Effector CD4-positive, alpha-beta T cell (primary cell): ENCODE results near the gene GON7.
"Not testable (repeated sequence)": the region's sequence is repeated elsewhere in the genome, so short reads cannot be mapped to it uniquely, and the experiment has no call there.

Experiments used
- DNase-seq: peaks from one replicate; pipeline ENCODE4 v3.0.0-alpha.2; 2020

The GON7 gene

DNA sequence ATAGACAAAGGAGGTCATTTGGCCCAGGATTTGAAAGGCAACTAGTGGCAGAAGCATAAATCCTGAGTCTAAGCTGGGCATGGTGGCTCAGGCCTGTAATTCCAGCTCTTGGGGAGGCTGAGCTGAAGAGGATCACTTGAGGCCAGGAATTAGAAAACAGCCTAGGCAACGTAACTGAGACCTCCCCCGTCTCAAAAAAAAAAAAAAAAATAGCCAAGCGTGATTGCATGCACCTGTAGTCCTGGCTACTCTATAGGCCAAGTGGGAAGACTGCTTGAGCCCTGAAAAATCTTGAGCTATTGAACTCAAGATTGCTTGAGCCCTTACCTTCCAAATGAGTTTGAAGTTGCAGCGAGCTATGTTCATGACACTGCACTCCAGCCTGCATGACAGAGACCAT is 7.8 kb downstream of the GON7 start:
- DNase-seq: no peak

- DNase-seq: no peak
Observed at GRCh38 chr14:93195316-93195999, 11.4 kb downstream of the GON7 start.

DNA sequence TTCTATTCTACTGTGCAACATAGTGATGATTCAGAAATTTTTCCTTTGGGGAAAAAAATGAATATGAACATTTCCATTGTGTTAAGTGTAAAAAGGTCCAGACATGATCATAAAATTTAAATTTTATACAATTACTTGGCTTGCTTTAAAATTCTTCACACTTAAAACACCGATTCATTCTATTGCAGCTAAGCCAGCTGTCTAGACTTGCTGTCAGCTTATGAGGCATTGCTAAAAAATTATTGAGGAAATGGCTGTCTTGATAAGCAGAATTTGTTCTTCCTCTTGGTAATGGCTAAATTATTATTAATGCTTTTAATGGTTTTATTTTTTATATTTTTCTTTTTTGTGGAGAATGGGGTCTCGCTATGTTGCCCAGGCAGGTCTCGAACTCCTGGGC is 19.9 kb downstream of the GON7 start:
- DNase-seq: no peak

DNA sequence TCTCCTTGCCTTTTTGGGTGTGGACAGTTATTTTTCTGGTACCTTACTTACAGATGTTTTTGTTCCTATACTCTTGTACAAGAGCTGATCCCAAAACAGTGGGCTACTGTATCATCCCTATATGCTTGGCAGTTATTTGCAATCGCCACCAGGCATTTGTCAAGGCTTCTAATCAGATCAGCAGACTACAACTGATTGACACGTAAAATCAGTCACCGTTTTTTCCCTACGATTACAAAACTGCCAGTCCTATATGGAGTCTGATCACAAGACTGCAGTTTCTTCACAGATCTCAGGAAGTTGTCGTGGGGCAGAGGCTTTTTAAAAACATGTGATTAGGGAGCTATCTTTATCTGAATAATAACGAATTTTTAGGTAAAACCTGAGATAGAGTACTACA is 20.4 kb downstream of the GON7 start:
- no peak for DNase-seq

DNA sequence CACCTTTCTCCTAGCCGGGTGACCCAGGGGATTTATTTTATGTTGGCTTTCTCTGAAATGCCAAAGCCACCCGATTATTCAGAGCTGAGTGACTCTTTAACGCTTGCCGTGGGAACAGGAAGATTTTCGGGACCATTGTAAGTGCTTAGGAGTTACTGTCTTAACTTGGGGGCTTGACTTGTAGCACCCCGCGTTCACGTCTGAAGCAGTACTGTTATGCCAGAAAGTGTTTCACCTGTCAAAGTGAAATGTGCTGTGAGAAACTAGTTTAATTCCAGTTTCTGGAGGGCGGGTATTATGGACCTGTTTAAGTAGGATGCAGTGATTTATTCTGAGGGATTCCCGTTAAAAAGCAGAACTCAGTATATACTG is 21.5 kb downstream of the GON7 start:
- DNase-seq: no peak

- DNase-seq: peak; percentile 89
Observed at GRCh38 chr14:93184391-93185348, 22.2 kb downstream of the GON7 start, which contains the start of the genes LYSET and MOAP1. Gene LYSET (plus strand): TSS chr14:93185317. CDS start chr14:93185406, 89 bp downstream. Gene MOAP1 (minus strand): TSS chr14:93184897. CDS start chr14:93184242, 655 bp downstream.

GRCh38 chr14:93183596-93184317 is 23.1 kb downstream of the GON7 start:
- no peak for DNase-seq

DNA sequence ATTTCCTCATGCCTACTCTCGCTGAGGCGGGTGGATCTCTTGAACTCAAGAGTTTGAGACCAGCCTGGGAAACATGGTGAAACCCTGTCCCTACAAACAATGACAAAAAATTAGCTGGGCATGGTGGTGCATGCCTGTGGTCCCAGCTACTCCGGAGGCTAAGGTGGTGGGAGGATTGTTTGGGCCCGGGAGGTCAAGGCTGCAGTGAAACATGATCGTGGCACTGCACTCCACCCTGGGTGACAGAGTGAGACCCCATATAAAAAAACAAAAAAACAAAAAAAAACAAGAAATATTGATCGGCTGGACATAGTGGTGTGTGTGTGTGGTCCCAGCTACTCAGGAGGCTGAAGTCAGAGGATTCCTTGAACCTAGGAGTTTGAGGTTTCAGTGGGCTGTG is 31.4 kb downstream of the GON7 start:
- DNase-seq: no peak

GRCh38 chr14:93174731-93175130 is 32.1 kb downstream of the GON7 start:
- DNase-seq: not testable (repeated sequence)

DNA sequence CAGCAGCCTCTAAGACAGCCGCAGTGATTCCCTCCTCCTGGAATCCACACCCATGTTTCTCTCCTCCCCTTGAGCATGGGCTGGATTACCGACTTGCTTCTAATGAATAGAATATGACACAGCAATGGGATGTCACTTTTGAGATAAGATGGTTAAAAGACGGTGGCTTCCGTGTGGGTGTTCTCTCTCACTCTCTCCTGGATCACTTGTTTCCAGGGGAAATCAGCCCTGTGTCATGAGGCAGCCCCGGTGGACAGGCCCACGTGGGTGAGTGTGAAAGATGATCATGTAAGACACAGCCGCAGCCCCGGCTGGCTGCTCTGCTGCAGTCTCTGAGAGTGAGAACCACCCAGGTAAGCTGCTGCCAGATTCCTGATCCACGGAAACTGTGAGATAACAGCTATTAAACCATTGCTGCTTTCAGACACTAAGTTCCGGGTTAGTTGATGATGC is 32.9 kb downstream of the GON7 start:
- no peak for DNase-seq

DNA sequence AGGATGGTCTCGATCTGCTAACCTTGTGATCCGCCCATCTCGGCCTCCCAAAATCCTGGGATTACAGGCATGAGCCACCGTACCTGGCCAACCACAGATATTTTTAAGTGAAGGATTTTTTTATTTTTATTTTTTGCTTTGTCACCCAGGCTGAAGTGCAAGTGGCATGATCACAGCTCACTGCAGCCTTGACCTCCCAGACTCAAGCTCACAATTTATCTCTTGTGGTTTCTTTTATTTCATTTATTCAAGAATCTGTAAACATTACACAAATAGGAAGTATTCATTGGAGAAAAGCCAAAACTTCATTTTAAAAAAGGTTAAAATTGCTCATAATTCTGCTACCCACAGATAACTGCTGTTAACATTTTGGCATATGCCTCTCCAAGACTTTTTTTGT is 35.5 kb downstream of the GON7 start:
- no peak for DNase-seq

GRCh38 chr14:93170141-93170540 is 36.7 kb downstream of the GON7 start:
- DNase-seq: not testable (repeated sequence)

- not testable (repeated sequence) for DNase-seq
Observed at GRCh38 chr14:93169619-93170018, 37.2 kb downstream of the GON7 start.

DNA sequence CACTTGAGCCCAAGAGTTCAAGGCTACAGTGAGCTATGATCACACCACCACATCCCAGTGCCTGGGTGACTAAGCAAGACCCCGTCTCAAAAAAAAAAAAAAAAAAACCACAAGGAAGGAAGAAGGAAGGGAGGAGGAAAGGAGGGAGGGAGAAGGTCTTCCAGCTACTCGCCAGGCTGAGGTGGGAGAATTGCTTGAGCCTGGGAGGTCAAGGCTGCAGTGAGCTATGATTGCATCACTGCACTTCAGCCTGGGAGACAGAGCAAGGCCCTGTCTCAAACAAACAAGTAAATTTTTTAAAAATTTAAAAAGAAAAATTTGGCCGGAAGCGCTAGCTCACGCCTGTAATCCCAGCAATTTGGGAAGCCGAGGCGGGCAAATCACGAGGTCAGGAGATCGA is 38.3 kb downstream of the GON7 start:
- DNase-seq: not testable (repeated sequence)

GRCh38 chr14:93165271-93166265 is 41.3 kb downstream of the GON7 start:
- DNase-seq: not testable (repeated sequence)

DNA sequence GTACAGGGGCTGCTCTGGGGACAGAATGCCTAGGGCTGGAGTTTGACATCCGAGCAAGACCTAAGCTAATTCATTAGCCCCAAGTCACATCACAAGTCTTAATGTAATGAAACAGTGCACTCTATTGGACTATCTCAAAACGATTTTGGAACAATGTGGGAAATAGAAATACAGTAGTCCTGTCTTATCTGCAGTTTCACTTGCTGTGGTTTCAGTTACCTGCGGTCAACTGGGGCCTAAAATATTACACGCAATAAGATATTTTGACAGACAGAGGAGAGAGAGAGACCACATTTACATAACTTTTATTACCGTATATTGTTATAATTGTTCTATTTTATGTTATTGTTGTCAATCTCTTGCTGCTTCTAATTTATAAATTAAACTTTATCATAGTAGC is 43.3 kb downstream of the GON7 start:
- no peak for DNase-seq

- no peak for DNase-seq
Observed at GRCh38 chr14:93161411-93161940, 45.4 kb downstream of the GON7 start.

DNA sequence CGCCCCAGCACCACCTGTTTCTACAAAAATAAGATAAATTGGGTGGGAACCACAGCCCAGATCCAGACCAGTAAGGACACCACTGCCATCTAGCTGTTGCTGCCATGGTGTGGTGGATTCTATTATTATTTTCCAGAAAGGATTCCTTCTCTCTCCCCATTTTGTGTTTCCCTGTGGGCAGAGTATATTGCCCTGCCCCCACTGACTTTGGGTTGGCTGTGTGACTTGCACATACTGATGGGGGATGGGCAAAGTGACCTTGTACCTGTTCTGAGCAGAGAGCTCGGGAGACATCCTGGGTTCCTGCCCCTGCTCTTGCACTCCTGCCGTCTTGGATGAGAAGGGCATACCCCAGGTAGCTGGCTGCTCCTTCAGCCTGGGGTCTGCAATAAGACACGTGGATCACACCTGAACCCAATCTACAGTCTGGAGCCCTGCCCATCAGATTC is 46.5 kb downstream of the GON7 start:
- DNase-seq: no peak

- DNase-seq: not testable (repeated sequence)
Observed at GRCh38 chr14:93159625-93160352, 47.1 kb downstream of the GON7 start.

DNA sequence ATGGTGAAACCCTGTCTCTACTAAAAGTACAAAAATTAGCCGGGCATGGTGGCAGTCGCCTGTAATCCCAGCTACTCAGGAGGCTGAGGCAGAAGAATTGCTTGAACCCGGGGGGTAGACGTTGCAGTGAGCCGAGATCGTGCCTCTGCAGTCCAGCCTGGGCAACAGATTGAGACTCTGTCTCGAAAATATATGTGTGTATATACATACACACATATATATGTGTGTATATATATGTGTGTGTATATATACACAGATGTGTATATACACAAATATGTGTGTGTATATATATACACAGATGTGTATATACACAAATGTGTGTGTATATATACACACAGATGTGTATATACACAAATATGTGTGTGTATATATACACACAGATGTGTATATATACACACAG is 48.5 kb downstream of the GON7 start:
- DNase-seq: not testable (repeated sequence)
